Stomach smooth muscle (tissue), 2 donors: ENCODE measurements around the gene RTN4RL1.
"Not testable (repeated sequence)": the region's sequence is repeated elsewhere in the genome, so short reads cannot be mapped to it uniquely, and the experiment has no call there.

Experiments
- H3K27ac ChIP-seq: one replicate; pipeline ENCODE4 v1.7.0; 2013; ENCODE audit warnings: mild to moderate bottlenecking, low read length, inconsistent platforms
- H3K27me3 ChIP-seq, 2 donors: one replicate each; pipeline ENCODE4 v1.7.0; 2013; ENCODE audit warnings: low read length in 2 of 2; ENCODE audit not compliant: insufficient read depth in 2 of 2, control insufficient read depth in 1 of 2
- H3K36me3 ChIP-seq, 2 donors: one replicate each; pipeline ENCODE4 v1.7.0; 2013; ENCODE audit warnings: low read length in 2 of 2; ENCODE audit not compliant: control insufficient read depth in 2 of 2, insufficient read depth in 2 of 2
- H3K4me1 ChIP-seq: one replicate; pipeline ENCODE4 v1.7.0; 2013; ENCODE audit warnings: low read length; ENCODE audit not compliant: control insufficient read depth, insufficient read depth
- H3K4me3 ChIP-seq, 2 donors: one replicate each; pipeline ENCODE4 v1.7.0; 2013; ENCODE audit warnings: low read length in 2 of 2
- H3K9ac ChIP-seq, 2 donors: one replicate each; pipeline ENCODE4 v1.7.0; 2013; ENCODE audit warnings: low read length in 2 of 2, mild to moderate bottlenecking in 1 of 2
- H3K9me3 ChIP-seq, 2 donors: one replicate each; pipeline ENCODE4 v1.7.0; 2013; ENCODE audit warnings: low read length in 2 of 2; ENCODE audit not compliant: control insufficient read depth in 2 of 2
- donor health status: healthy.
- donor health status: Pancreatic carcinoma.

The RTN4RL1 gene

GRCh38 chr17:2023256-2023655 is 1.9 kb downstream of the RTN4RL1 start:
- H3K9me3 ChIP-seq, result no peaks in the 10 kb centered on the region
- H3K9ac ChIP-seq, result no peak overlapping the region
- peaks cover 32% of the 10 kb centered on the region for H3K4me1 ChIP-seq
- H3K36me3 ChIP-seq, result no peaks in the 10 kb centered on the region
- no peak overlapping the region for H3K4me3 ChIP-seq
- H3K27ac ChIP-seq, result no peak overlapping the region
- peaks cover 28 to 45% of the 10 kb centered on the region in 2 donors for H3K27me3 ChIP-seq

GRCh38 chr17:2022647-2023240 is 2.4 kb downstream of the RTN4RL1 start:
- no peak overlapping the region for H3K9ac ChIP-seq
- H3K9me3 ChIP-seq, result no peaks in the 10 kb centered on the region
- no peak overlapping the region for H3K27ac ChIP-seq
- H3K36me3 ChIP-seq, result no peaks in the 10 kb centered on the region
- H3K4me3 ChIP-seq, result no peak overlapping the region
- H3K27me3 ChIP-seq, result peaks cover 28 to 44% of the 10 kb centered on the region in 2 donors
- peaks cover 32% of the 10 kb centered on the region for H3K4me1 ChIP-seq

- no peak overlapping the region for H3K9ac ChIP-seq
- peaks cover 28 to 34% of the 10 kb centered on the region in 2 donors for H3K27me3 ChIP-seq
- H3K4me3 ChIP-seq, result no peak overlapping the region
- H3K27ac ChIP-seq, result no peak overlapping the region
- H3K9me3 ChIP-seq, result no peaks in the 10 kb centered on the region
- no peaks in the 10 kb centered on the region for H3K36me3 ChIP-seq
- peaks cover 26% of the 10 kb centered on the region for H3K4me1 ChIP-seq
These were observed 4.4 kb downstream of the RTN4RL1 start for GRCh38 chr17:2020721-2021120.

- H3K27ac ChIP-seq, result no peak overlapping the region
- no peaks in the 10 kb centered on the region for H3K36me3 ChIP-seq
- peaks cover 28% of the 10 kb centered on the region in 2 donors for H3K27me3 ChIP-seq
- no peaks in the 10 kb centered on the region for H3K9me3 ChIP-seq
- H3K4me1 ChIP-seq, result peaks cover 16% of the 10 kb centered on the region
- H3K4me3 ChIP-seq, result no peak overlapping the region
- no peak overlapping the region for H3K9ac ChIP-seq
These were observed 5.4 kb downstream of the RTN4RL1 start for GRCh38 chr17:2019723-2020122.

- Histone ChIP-seq H3K9me3 (no peaks in the 10 kb centered on the region), H3K27ac (no peak overlapping the region), H3K9ac (no peak overlapping the region), H3K4me1 (peaks cover 8% of the 10 kb centered on the region), H3K36me3 (no peaks in the 10 kb centered on the region), H3K4me3 (no peak overlapping the region), H3K27me3 (peaks cover 19 to 25% of the 10 kb centered on the region in 2 donors)
These were observed 6.2 kb downstream of the RTN4RL1 start for GRCh38 chr17:2018716-2019510.

- H3K4me1 ChIP-seq, result no peaks in the 10 kb centered on the region
- no peaks in the 10 kb centered on the region for H3K36me3 ChIP-seq
- H3K27me3 ChIP-seq, result peaks cover 11 to 18% of the 10 kb centered on the region in 2 donors
- no peak overlapping the region for H3K27ac ChIP-seq
- no peak overlapping the region for H3K4me3 ChIP-seq
- no peak overlapping the region for H3K9ac ChIP-seq
- no peaks in the 10 kb centered on the region for H3K9me3 ChIP-seq
These were observed 7.7 kb downstream of the RTN4RL1 start for GRCh38 chr17:2017274-2017941.

- no peaks in the 10 kb centered on the region for H3K36me3 ChIP-seq
- H3K4me3 ChIP-seq, result no peak overlapping the region
- H3K9me3 ChIP-seq, result no peaks in the 10 kb centered on the region
- peaks cover 3% of the 10 kb centered on the region for H3K4me1 ChIP-seq
- no peak overlapping the region for H3K9ac ChIP-seq
- no peak overlapping the region for H3K27ac ChIP-seq
- H3K27me3 ChIP-seq, result peaks cover 11 to 20% of the 10 kb centered on the region in 2 donors
These were observed 8.6 kb downstream of the RTN4RL1 start for GRCh38 chr17:2016494-2016893.

- Histone ChIP-seq H3K4me3 (no peak overlapping the region), H3K27ac (no peak overlapping the region), H3K36me3 (no peaks in the 10 kb centered on the region), H3K4me1 (peaks cover 5% of the 10 kb centered on the region), H3K9me3 (no peaks in the 10 kb centered on the region), H3K27me3 (peaks cover 11 to 20% of the 10 kb centered on the region in 2 donors), H3K9ac (no peak overlapping the region)
These were observed 9.8 kb downstream of the RTN4RL1 start for GRCh38 chr17:2015314-2015713.

GRCh38 chr17:2013994-2014317 is 11.2 kb downstream of the RTN4RL1 start:
- peaks cover 5% of the 10 kb centered on the region for H3K4me1 ChIP-seq
- peaks cover 11 to 20% of the 10 kb centered on the region in 2 donors for H3K27me3 ChIP-seq
- no peak overlapping the region for H3K9ac ChIP-seq
- H3K27ac ChIP-seq, result no peak overlapping the region
- no peaks in the 10 kb centered on the region for H3K9me3 ChIP-seq
- H3K36me3 ChIP-seq, result no peaks in the 10 kb centered on the region
- no peak overlapping the region for H3K4me3 ChIP-seq

GRCh38 chr17:2013220-2013993 is 11.7 kb downstream of the RTN4RL1 start:
- not testable (repeated sequence) for H3K27ac ChIP-seq, H3K9me3 ChIP-seq, H3K4me1 ChIP-seq, H3K9ac ChIP-seq, H3K36me3 ChIP-seq, H3K4me3 ChIP-seq
- peaks cover 8 to 19% of the 10 kb centered on the region in 2 donors for H3K27me3 ChIP-seq
